ENCODE data around the gene C2orf68. TPM values are rescaled to one million over a fixed set of nuclear protein-coding genes. Genes with fewer than 3 reads are reported as not detected.

C2orf68 gene
- total RNA-seq, 2 experiments from 2014 or later, result 36.3 to 39.1 TPM

DNA sequence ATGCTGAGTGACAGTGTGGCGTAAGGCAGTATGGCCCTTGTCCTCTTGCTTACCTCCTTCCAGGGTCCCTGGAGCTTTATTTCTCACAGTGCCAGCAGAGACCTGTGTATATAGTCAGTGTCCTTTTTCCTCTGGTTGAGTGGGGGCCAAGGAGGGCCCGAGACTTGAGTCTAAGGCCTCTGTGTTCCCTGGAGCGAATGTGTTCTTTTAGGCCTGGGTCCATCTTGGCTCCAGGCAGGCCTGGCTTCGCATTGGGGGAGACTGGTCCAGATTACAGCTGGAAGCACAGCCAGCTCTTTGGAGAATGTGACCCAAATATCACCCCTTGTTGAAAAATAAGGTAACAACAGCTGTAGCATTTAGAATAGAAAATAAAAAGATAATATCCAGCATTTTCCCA is 22.7 kb downstream of the C2orf68 start:
- Mint-ChIP-seq H3K27ac (no peak overlapping the region), H3K4me3 (no peak overlapping the region)

DNA sequence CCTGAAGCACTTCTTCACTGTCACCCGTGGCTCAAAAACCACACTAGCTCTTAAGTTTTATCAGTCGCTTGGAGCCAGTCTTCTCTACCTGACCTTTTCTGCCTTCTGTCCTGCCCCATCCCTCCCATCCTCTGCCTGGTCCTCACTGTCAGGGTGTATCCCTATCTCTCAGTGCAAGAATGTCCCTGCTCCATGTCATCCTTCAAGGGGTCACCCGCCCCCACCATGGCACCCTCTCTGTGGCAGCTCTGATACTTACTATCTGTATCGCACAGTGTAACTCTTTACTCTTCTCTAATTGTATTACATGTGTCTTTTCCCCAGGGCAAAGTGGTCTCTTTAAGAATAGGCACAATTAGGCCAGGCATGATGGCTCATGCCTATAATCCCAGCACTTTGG is 23.2 kb downstream of the C2orf68 start:
- ChIA-PET POLR2A (no interaction called here), CTCF (interaction anchor here (1.2 kb wide), 1 partner anchor 48 kb away, joined by 3 read pairs; no protein-coding TSS in a partner anchor)
- H3K27me3 Mint-ChIP-seq, result no peaks in the 10 kb centered on the region
- no peak overlapping the region for H3K4me3 Mint-ChIP-seq
- H3K27ac Mint-ChIP-seq, result no peak overlapping the region
- no peaks in the 10 kb centered on the region for H3K36me3 Mint-ChIP-seq
- no peak for DNase-seq
- H3K9me3 Mint-ChIP-seq, result no peaks in the 10 kb centered on the region
- H3K4me1 Mint-ChIP-seq (ENCODE audit: low read depth), result peaks cover 20% of the 10 kb centered on the region
- intact Hi-C loops (cut with micrococcal nuclease), result no loop called here

More for the DNA sequence above, 22.7 kb downstream of the C2orf68 start:
- CTCF ChIA-PET, result interaction anchor here (1.2 kb wide), 1 partner anchor 48 kb away, joined by 3 read pairs; no protein-coding TSS in a partner anchor
- intact Hi-C loops (cut with micrococcal nuclease), result no loop called here
- no peaks in the 10 kb centered on the region for H3K36me3 Mint-ChIP-seq
- no peak for DNase-seq
- peaks cover 21% of the 10 kb centered on the region for H3K4me1 Mint-ChIP-seq (ENCODE audit: low read depth)
- no peaks in the 10 kb centered on the region for H3K9me3 Mint-ChIP-seq
- POLR2A ChIA-PET, result no interaction called here
- no peaks in the 10 kb centered on the region for H3K27me3 Mint-ChIP-seq

DNA sequence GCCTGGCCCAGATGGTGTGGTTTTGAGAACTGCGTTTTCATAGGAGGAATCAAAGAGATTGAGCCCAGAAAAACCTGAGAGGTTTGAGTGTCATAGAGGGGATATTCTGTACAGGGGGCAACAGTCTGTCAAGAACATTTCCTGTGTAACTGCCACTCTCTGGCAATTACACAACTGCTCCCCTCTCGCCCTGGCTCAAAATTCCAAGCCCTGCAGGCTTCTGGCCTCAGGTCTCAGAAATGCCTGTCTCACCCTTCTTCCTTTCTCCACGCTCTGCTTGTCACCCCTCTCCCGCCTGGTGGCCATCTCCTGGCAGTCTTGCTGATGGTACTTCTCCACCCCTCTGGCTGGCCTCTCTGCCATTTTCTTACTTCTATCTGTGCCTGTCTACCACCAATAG is 23.6 kb downstream of the C2orf68 start:
- Mint-ChIP-seq H3K4me3 (no peak overlapping the region), H3K4me1 (ENCODE audit: low read depth) (peaks cover 24% of the 10 kb centered on the region), H3K36me3 (peaks cover 2% of the 10 kb centered on the region), H3K9me3 (no peaks in the 10 kb centered on the region), H3K27ac (no peak overlapping the region), H3K27me3 (no peaks in the 10 kb centered on the region)
- intact Hi-C loops (cut with micrococcal nuclease), result no loop called here
- POLR2A ChIA-PET, result no interaction called here
- no peak for DNase-seq
- CTCF ChIA-PET, result interaction anchor here (1.2 kb wide), 1 partner anchor 49 kb away, joined by 4 read pairs; no protein-coding TSS in a partner anchor

DNA sequence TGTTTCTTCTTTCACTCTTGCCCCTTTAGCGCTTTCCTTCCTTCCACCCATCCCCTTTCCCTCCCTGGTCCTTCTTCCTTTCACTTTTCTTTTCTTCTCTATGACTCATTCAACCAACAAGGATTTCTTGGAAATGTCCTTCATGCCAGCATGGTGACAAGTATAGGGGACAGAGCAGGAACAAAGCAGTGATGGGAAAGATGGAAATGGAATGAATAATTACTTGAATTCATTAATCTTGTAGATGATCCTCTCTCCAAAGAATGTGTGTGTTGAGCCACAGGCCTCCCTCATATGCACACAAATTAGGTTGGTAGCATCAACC is 26.1 kb downstream of the C2orf68 start:
- intact Hi-C loops (cut with micrococcal nuclease), result loop anchor here (1.0 to 2.0 kb wide), 4 partner anchors 10 to 27 kb away; partner anchors contain the start of genes C2orf68, GGCX and RNF181
- DNase-seq, result no peak
- POLR2A ChIA-PET, result interaction anchor here (1.5 to 3.4 kb wide), 2 partner anchors 10 to 47 kb away, joined by 4 to 19 read pairs; partner anchors contain the start of genes MAT2A and RNF181
- Mint-ChIP-seq H3K27me3 (no peaks in the 10 kb centered on the region), H3K27ac (peak overlapping the region; percentile 91), H3K4me1 (ENCODE audit: low read depth) (peaks cover 33% of the 10 kb centered on the region), H3K36me3 (peaks cover 10% of the 10 kb centered on the region), H3K9me3 (no peaks in the 10 kb centered on the region), H3K4me3 (peak overlapping the region; percentile 82)
- CTCF ChIA-PET, result interaction anchor here (2.6 kb wide), 1 partner anchor 10 kb away, joined by 10 read pairs; the partner anchor contains the start of gene RNF181

DNA sequence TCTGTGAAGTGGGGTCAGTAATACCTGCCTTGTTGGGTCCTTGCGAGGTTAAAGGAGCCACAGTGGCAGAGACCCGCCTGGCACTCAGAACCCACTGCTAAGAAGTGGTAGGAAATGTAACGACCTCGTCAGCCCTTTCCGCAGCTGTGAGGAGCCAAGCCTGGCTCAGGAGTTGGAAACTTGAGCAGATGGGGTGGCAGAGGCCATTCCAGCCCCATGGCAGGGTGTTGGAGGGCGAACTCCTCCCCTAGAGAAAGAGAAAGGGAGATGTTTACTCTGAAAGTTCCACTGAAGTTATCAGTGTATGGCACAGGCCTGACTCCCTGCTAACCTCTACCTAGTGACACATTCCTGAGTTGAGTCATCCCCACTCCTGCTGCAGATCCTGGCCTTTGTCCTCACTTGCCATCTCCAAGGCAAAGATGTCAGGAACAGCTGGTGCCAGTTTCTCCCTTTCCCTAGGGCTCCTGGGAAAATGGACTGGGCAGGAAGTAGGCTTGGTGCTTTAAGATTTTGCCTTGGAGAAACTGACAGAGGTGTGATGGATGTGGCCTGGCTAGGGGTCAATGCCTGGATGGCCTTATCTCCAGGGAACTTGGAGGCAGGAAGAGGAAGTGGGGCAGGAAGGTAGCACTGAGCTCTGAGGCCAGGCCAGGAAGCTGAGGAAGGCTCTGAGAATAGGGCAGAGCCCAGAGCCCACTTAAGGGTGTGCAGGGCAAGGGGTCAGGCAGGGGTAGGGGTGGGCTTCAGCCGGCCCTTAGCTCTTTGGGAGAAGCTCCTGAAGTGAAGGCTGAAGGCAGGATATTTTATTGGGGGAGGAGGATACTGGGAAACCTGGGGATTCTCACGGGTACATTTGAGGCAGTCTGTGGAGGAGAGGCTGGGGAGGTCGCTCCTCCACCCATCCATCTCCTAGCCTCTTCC is 26.7 kb downstream of the C2orf68 start:
- intact Hi-C loops (cut with micrococcal nuclease), result loop anchor here (1.0 to 2.0 kb wide), 4 partner anchors 10 to 28 kb away; partner anchors contain the start of genes C2orf68, GGCX and RNF181
- peak; percentile 54 for DNase-seq
- H3K4me1 Mint-ChIP-seq (ENCODE audit: low read depth), result peaks cover 36% of the 10 kb centered on the region

DNA sequence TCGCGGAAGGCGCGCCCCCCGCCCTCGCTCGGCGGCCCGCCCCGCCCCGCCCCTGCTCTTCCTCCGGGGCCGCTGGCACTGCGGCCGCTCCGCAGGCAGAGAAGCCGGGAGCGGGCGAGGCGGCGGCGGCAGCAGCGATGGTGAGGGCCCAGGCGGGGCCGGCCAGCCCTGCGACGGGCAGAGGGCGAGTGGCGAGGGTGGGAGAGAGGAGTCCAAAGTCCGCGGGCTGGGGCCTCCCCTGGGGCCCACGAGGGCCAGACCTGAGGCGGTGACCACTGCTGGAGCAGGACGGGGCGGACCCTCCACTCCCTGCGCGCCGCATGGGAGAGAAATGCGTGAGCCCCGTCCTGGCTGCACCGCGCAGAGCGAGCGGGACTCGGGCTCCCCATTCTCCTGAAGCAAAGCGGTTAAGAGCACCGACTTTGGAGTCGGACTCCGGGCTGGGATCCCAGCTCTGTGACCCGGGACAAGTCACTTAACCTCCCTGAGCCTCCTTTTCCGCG is 27.5 kb downstream of the C2orf68 start, which contains the start of gene VAMP5:
TSS of gene VAMP5 (plus strand) at position 78 of the 503 bp plus-strand sequence. CDS start at position 138, 60 bp downstream.
- H3K36me3 Mint-ChIP-seq, result peaks cover 15% of the 10 kb centered on the region
- ChIA-PET CTCF (interaction anchor here (0.6 to 2.6 kb wide), 4 partner anchors 11 to 59 kb away, joined by 3 to 10 read pairs (median 3); partner anchors contain the start of genes GGCX and RNF181), POLR2A (interaction anchor here (1.5 to 3.4 kb wide), 2 partner anchors 11 to 46 kb away, joined by 4 to 19 read pairs; partner anchors contain the start of genes MAT2A and RNF181)
- H3K9me3 Mint-ChIP-seq, result no peaks in the 10 kb centered on the region
- DNase-seq, result peak; percentile 25
- intact Hi-C loops (cut with micrococcal nuclease), result loop anchor here (2.0 kb wide), 2 partner anchors 16 to 28 kb away; partner anchors contain the start of gene C2orf68
- H3K27me3 Mint-ChIP-seq, result no peaks in the 10 kb centered on the region
- peak within 1 kb of the TSS; percentile 82 for H3K4me3 Mint-ChIP-seq
- peaks cover 42% of the 10 kb centered on the region for H3K4me1 Mint-ChIP-seq (ENCODE audit: low read depth)
- peak within 1 kb of the TSS; percentile 91 for H3K27ac Mint-ChIP-seq

More for the DNA sequence above, 26.7 kb downstream of the C2orf68 start:
- Mint-ChIP-seq H3K27me3 (no peaks in the 10 kb centered on the region), H3K9me3 (no peaks in the 10 kb centered on the region), H3K27ac (peak overlapping the region; percentile 91), H3K36me3 (peaks cover 13% of the 10 kb centered on the region), H3K4me3 (peak overlapping the region; percentile 82)
- ChIA-PET CTCF (interaction anchor here (0.6 to 2.6 kb wide), 2 partner anchors 10 to 59 kb away, joined by 3 to 10 read pairs; partner anchors contain the start of gene RNF181), POLR2A (interaction anchor here (1.5 to 3.4 kb wide), 2 partner anchors 10 to 46 kb away, joined by 4 to 19 read pairs; partner anchors contain the start of genes MAT2A and RNF181)

DNA sequence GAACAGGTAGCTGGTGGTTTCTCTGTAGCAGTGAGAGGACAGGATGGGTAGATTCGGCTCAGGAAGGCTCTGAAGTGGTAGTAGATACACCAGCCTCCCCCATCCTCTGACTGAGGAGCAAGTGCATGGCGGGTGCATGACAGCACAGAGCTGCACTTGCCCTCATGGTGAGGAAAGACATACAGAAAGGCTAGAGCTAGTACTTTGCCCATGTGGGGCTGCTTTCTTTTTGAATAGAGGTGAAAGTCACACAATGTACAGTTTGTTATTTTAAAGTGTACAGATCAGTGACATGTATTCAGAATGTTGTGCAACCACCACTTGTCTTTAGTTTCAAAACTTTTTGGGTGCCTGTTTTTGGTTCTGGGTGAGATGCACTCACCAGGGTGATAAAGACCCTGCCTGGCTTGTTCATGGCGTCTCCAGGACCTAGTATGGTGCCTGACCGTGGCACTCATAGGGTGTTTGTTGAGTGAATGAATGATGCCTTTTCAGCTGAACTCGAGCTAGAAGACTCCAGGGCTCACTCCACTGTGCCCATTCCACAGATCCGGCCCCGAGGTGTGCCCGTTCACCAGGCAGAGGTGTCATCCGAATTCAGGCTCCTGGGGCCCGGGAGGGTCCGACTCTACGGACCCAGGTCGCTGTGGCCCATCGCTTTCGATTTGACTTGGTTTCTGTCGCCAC is 28.1 kb downstream of the C2orf68 start:
- Mint-ChIP-seq H3K4me1 (ENCODE audit: low read depth) (peaks cover 48% of the 10 kb centered on the region), H3K27me3 (no peaks in the 10 kb centered on the region), H3K36me3 (peaks cover 17% of the 10 kb centered on the region), H3K9me3 (no peaks in the 10 kb centered on the region), H3K27ac (peak overlapping the region; percentile 83), H3K4me3 (peak overlapping the region; percentile 82)
- intact Hi-C loops (cut with micrococcal nuclease), result loop anchor here (2.0 kb wide), 2 partner anchors 17 to 29 kb away; partner anchors contain the start of gene C2orf68
- CTCF ChIA-PET, result interaction anchor here (1.0 to 2.6 kb wide), 3 partner anchors 12 to 37 kb away, joined by 3 to 10 read pairs (median 3); partner anchors contain the start of genes GGCX and RNF181
- POLR2A ChIA-PET, result interaction anchor here (0.9 to 3.4 kb wide), 4 partner anchors 12 to 229 kb away, joined by 3 to 19 read pairs (median 4); partner anchors contain the start of genes C2orf68, ELMOD3, MAT2A and RETSAT
- peak; percentile 64 for DNase-seq

DNA sequence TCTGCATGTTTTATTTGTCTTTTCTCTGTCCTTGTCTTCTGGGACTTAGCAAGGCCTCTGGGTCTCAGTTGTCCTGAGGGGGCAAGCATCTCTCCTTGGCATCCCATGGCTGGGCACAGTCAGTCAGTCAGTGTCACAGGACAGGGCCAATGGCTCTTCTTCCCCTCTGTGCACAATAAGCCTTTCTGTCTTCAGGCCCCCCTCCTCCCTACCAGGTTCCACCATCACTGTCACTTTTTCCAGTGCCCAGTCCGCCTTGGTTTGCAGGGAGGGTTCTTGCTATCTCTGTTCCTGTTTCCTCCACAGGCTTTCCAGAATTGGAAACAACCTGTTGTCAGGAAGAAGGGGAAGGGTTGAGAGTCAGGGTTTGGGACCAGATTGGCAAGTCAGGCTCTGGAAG is 29.4 kb downstream of the C2orf68 start:
- ChIA-PET CTCF (no interaction called here), POLR2A (interaction anchor here (1.0 kb wide), 1 partner anchor 11 kb away, joined by 3 read pairs; no protein-coding TSS in a partner anchor)
- DNase-seq, result no peak
- peaks cover 50% of the 10 kb centered on the region for H3K4me1 Mint-ChIP-seq (ENCODE audit: low read depth)
- H3K27me3 Mint-ChIP-seq, result no peaks in the 10 kb centered on the region
- H3K36me3 Mint-ChIP-seq, result peaks cover 17% of the 10 kb centered on the region
- H3K27ac Mint-ChIP-seq, result peak overlapping the region; percentile 2
- H3K4me3 Mint-ChIP-seq, result no peak overlapping the region
- intact Hi-C loops (cut with micrococcal nuclease), result no loop called here
- H3K9me3 Mint-ChIP-seq, result no peaks in the 10 kb centered on the region

DNA sequence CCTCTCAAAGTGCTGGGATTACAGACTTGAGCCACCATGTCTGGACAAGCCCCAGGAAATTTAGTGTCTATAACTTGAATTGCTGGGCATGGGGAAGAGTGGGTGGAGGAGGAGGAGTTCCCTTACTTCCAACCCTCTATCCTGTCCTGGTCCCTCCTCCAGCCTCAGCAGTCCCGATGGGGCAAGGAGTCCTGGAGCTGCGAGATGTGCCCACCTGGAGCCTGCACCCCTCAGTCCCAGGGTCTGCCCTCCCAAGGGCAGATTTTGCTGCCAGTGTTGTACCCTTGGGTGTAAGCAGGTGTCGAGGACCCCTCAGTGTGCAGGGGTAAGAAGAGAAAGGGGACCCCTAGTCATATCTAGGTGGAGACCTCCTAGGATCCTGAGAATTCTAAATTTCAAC is 31.7 kb downstream of the C2orf68 start:
- intact Hi-C loops (cut with micrococcal nuclease), result no loop called here
- CTCF ChIA-PET, result no interaction called here
- peaks cover 43% of the 10 kb centered on the region for H3K4me1 Mint-ChIP-seq (ENCODE audit: low read depth)
- peaks cover 17% of the 10 kb centered on the region for H3K36me3 Mint-ChIP-seq
- no peak overlapping the region for H3K4me3 Mint-ChIP-seq
- POLR2A ChIA-PET, result interaction anchor here (0.5 to 1.5 kb wide), 2 partner anchors 36 to 41 kb away, joined by 3 read pairs; no protein-coding TSS in a partner anchor
- no peak overlapping the region for H3K27ac Mint-ChIP-seq
- no peaks in the 10 kb centered on the region for H3K27me3 Mint-ChIP-seq
- no peaks in the 10 kb centered on the region for H3K9me3 Mint-ChIP-seq
- DNase-seq, result no peak

DNA sequence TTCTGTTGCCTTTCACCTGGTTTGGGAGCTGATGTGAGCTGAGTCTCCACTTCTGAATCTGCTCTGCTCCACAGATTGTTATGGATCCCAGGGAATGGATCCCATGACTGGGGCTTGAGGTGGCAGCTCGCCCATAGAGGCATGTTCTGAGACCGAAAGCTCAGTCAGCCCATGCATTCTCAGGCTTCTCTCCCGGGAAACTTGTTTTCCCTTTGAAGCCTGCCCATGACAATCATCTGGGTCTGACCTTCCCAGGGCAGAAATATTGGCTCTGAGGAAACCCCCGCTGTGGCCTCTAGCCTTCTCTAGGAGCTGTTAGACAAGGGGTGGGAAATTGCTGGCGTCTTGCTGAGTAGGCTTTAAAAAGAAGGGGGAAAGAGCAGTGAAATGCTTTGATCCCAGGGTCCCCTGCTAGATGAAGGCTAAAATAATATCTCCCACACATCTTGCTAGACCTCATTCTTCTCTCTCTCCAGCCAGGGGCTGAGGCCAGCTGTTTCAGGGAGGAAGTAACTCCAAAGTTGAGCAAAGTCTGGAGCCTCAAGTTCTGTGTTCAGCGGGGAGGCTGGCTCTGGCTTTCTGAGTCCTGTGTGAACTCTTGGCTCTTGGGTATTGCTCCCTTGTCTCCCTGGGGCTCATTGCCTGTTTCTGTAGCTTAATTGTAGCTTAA is 32.5 kb downstream of the C2orf68 start:
- no peak for DNase-seq
- Mint-ChIP-seq H3K36me3 (peaks cover 17% of the 10 kb centered on the region), H3K4me1 (ENCODE audit: low read depth) (peaks cover 39% of the 10 kb centered on the region), H3K4me3 (peak overlapping the region; percentile 95), H3K27me3 (no peaks in the 10 kb centered on the region), H3K27ac (peak overlapping the region; percentile 87), H3K9me3 (no peaks in the 10 kb centered on the region)
- CTCF ChIA-PET, result interaction anchor here (0.9 to 2.2 kb wide), 3 partner anchors 23 to 159 kb away, joined by 3 to 7 read pairs (median 3); partner anchors contain the start of gene TMEM150A
- intact Hi-C loops (cut with micrococcal nuclease), result loop anchor here (2.0 kb wide), 1 partner anchor 15 kb away; the partner anchor contains the start of gene RNF181
- POLR2A ChIA-PET, result interaction anchor here (0.5 to 3.1 kb wide), 6 partner anchors 16 to 161 kb away, joined by 3 to 20 read pairs (median 4); partner anchors contain the start of genes GGCX, RNF181 and SH2D6

Data from activated CD4-positive, alpha-beta memory T cell treated with anti-CD3 and anti-CD28 coated beads for 36 hours (primary cell).